ENCODE data around the gene AMER3.

DNA sequence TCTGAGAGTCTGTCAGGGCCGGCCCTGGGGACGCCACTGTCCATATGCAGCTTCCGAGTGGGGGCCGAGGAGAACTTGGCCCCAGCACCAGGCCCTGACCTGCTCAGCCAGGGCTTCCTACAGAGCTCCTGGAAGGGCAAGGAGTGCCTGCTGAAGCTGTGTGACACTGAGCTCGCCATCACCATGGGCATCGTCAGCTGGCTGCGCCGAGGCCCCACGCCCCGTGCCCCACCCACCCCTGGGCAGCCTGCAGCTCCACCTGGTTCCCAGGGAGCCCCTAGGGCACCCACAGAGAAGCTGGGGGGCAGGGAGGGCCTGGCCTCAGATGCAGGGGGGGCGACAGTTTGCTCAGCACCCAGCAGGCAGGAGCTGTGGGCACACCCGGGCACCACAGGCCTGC, 8.1 kb downstream of the AMER3 start:
- no peak for TF ChIP-seq SIN3A (IDR thresholded peaks at IDR 0.05; ENCODE audit: borderline replicate concordance, low read depth, low read length)
- TF ChIP-seq, protein P1, sequence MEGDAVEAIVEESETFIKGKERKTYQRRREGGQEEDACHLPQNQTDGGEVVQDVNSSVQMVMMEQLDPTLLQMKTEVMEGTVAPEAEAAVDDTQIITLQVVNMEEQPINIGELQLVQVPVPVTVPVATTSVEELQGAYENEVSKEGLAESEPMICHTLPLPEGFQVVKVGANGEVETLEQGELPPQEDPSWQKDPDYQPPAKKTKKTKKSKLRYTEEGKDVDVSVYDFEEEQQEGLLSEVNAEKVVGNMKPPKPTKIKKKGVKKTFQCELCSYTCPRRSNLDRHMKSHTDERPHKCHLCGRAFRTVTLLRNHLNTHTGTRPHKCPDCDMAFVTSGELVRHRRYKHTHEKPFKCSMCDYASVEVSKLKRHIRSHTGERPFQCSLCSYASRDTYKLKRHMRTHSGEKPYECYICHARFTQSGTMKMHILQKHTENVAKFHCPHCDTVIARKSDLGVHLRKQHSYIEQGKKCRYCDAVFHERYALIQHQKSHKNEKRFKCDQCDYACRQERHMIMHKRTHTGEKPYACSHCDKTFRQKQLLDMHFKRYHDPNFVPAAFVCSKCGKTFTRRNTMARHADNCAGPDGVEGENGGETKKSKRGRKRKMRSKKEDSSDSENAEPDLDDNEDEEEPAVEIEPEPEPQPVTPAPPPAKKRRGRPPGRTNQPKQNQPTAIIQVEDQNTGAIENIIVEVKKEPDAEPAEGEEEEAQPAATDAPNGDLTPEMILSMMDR (IDR thresholded peaks at IDR 0.05): no peak
- TF ChIP-seq, protein P2, sequence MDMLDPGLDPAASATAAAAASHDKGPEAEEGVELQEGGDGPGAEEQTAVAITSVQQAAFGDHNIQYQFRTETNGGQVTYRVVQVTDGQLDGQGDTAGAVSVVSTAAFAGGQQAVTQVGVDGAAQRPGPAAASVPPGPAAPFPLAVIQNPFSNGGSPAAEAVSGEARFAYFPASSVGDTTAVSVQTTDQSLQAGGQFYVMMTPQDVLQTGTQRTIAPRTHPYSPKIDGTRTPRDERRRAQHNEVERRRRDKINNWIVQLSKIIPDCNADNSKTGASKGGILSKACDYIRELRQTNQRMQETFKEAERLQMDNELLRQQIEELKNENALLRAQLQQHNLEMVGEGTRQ (IDR thresholded peaks at IDR 0.05; ENCODE audit: borderline replicate concordance, low read depth, low read length): no peak
- TF ChIP-seq, protein P3, sequence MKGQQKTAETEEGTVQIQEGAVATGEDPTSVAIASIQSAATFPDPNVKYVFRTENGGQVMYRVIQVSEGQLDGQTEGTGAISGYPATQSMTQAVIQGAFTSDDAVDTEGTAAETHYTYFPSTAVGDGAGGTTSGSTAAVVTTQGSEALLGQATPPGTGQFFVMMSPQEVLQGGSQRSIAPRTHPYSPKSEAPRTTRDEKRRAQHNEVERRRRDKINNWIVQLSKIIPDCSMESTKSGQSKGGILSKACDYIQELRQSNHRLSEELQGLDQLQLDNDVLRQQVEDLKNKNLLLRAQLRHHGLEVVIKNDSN (IDR thresholded peaks at IDR 0.05; ENCODE audit: borderline replicate concordance, low read depth): no peak
- TF ChIP-seq, protein P4, sequence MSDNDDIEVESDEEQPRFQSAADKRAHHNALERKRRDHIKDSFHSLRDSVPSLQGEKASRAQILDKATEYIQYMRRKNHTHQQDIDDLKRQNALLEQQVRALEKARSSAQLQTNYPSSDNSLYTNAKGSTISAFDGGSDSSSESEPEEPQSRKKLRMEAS (IDR thresholded peaks at IDR 0.05; ENCODE audit: low read depth): no peak
- no peak for TF ChIP-seq RAD21 (IDR thresholded peaks at IDR 0.05; ENCODE audit: low read length)
- no peak for TF ChIP-seq EZH2phosphoT487 (IDR thresholded peaks at IDR 0.05; ENCODE audit: borderline replicate concordance, low read depth)
- TF ChIP-seq EP300 (IDR thresholded peaks at IDR 0.05; ENCODE audit: borderline replicate concordance in 1 of 2, low read depth in 1 of 2, low read length in 1 of 2): no peak

Measured in SK-N-SH (cell line).